Kasumi-1 (cell line): ENCODE data around the gene BTBD2.
A peak's percentile ranks its signal among the peaks of the same experiment; 100 is the strongest.

Experiments used
- DNase-seq, 2 experiments: peaks; one replicate each; lab custom pipeline; 2025; lab: John Stamatoyannopoulos, UW

The BTBD2 gene

GRCh38 chr19:1959928-1960589, 55.5 kb downstream of the BTBD2 start:
- DNase-seq: no peak

- DNase-seq: no peak
These were observed 57.8 kb downstream of the BTBD2 start for GRCh38 chr19:1957562-1958248.

GRCh38 chr19:1956868-1957492, 58.5 kb downstream of the BTBD2 start:
- no peak for DNase-seq

GRCh38 chr19:1956122-1956494, 59.4 kb downstream of the BTBD2 start:
- no peak for DNase-seq

- DNase-seq: no peak
These were observed 60.1 kb downstream of the BTBD2 start for GRCh38 chr19:1955171-1956121.

GRCh38 chr19:1954532-1954933, 61.0 kb downstream of the BTBD2 start:
- DNase-seq: no peak

GRCh38 chr19:1953441-1954094, 61.9 kb downstream of the BTBD2 start:
- DNase-seq: no peak

GRCh38 chr19:1953037-1953436, 62.5 kb downstream of the BTBD2 start:
- no peak for DNase-seq

GRCh38 chr19:1952635-1953034, 62.9 kb downstream of the BTBD2 start:
- DNase-seq: no peak

- DNase-seq: no peak
These were observed 64.9 kb downstream of the BTBD2 start for GRCh38 chr19:1950640-1951039.

- DNase-seq: no peak
These were observed 66.0 kb downstream of the BTBD2 start for GRCh38 chr19:1949304-1950101.

- no peak for DNase-seq
These were observed 67.8 kb downstream of the BTBD2 start for GRCh38 chr19:1947651-1948209.

- peak; percentile 6 to 8 for DNase-seq
These were observed 69.6 kb downstream of the BTBD2 start for GRCh38 chr19:1945899-1946298.

- DNase-seq: no peak
These were observed 70.5 kb downstream of the BTBD2 start for GRCh38 chr19:1944916-1945561.

GRCh38 chr19:1944088-1944915, 71.2 kb downstream of the BTBD2 start:
- peak; percentile 30 to 47 for DNase-seq

- DNase-seq: no peak
These were observed 71.8 kb downstream of the BTBD2 start for GRCh38 chr19:1943661-1944087.

- peak; percentile 56 to 60 for DNase-seq
These were observed 72.5 kb downstream of the BTBD2 start for GRCh38 chr19:1942934-1943555.
